HG02981 (cell line): ENCODE results near the gene TLK2.
"Not testable (repeated sequence)": the region's sequence is repeated elsewhere in the genome, so short reads cannot be mapped to it uniquely, and the experiment has no call there.

ENCODE experiments used
- ATAC-seq: cut with Tn5 transposase; IDR thresholded peaks from one replicate; pipeline ENCODE4 v1.9.1; 2021; ENCODE audit warnings: mild to moderate bottlenecking, moderate library complexity; ENCODE audit not compliant: unreplicated experiment

TLK2 gene

DNA sequence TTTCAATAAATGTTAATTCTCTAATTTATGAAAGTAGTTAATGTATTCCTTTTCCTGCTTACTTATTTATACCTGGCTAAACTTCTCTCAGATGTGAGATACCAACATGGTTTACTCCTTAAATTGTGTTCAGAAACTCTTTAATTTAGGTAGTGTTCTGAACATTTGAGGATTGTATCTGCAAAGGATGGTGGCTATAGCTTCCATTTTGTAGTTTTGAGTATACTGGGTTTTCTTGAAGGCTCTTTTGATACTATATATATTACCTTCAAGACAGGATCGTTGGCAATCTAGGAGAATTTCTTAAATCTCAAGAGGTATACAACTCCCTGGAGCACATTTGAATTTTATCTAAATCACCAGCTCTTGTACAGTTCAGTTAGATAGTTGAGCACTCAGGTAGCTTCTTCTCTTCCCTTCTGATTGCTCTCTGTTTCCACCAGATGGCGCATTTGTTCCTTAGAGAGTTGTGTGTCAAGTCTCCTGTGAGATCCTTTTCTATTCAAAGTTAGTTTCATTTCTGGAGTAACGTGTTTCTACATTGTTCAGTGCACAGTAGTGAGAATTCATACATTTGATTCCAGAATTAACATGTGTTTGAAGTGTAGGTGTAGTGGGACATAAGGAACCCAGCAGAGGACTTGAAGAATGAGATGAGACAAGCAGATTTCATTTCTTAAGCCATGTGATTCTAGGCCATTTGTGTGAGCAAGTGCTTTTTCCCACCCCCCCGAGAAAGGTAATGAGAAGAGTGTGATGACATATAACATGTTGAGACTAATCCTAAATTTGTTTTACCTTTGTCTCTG lies 74.4 kb downstream of the TLK2 start:
- ATAC-seq = not testable (repeated sequence)

GRCh38 chr17:62557532-62557931 lies 78.9 kb downstream of the TLK2 start:
- not testable (repeated sequence) for ATAC-seq

- not testable (repeated sequence) for ATAC-seq
These were observed 80.3 kb downstream of the TLK2 start for GRCh38 chr17:62558941-62559340.

DNA sequence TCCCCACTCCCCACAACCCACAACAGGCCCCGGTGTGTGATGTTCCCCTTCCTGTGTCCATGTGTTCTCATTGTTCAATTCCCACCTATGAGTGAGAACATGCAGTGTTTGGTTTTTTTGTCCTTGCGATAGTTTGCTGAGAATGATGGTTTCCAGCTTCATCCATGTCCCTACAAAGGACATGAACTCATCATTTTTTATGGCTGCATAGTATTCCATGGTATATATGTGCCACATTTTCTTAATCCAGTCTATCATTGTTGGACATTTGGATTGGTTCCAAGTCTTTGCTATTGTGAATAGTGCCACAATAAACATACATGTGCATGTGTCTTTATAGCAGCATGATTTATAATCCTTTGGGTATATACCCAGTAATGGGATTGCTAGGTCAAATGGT lies 82.3 kb downstream of the TLK2 start:
- not testable (repeated sequence) for ATAC-seq

GRCh38 chr17:62562656-62563055 lies 84.0 kb downstream of the TLK2 start:
- no peak for ATAC-seq

DNA sequence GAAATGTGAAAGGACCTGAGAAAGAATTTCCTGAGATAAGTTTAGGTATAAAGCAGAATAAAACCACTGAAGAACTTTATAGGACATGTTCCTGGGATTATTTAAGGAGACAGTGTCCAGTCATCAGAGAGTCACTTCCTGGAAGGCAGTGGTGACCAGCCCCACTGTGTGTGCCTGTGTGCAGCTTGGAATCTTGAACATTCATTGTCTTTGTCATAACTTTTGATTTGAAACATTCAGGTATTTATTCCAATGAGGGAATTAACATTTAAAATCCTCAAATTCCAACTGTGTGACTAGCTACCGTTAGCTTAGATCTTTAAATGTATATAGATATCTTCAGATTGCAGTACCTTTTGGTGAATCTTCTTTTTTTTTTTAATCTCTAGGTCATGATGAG lies 87.2 kb downstream of the TLK2 start:
- no peak for ATAC-seq

- no peak for ATAC-seq
These were observed 88.5 kb downstream of the TLK2 start for GRCh38 chr17:62566996-62567578.

DNA sequence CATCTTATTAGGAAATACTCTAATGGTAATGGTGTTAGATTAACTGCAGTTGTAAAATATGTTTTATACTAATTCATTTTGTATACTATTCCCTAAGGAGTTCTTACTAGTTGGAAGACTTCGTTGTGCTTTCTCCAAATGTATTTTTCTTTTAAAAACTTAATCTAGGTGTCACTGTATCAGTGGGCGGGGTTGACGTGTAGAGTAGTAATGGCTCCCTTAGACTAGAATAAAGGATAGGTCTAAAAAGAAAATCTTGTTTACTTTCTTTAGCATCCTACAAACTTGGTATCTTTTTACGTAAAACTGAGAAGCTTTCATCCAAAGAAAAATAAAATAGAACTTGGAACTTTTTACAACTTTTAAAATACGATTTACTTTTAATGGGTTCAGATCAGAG lies 93.9 kb downstream of the TLK2 start:
- ATAC-seq = no peak

DNA sequence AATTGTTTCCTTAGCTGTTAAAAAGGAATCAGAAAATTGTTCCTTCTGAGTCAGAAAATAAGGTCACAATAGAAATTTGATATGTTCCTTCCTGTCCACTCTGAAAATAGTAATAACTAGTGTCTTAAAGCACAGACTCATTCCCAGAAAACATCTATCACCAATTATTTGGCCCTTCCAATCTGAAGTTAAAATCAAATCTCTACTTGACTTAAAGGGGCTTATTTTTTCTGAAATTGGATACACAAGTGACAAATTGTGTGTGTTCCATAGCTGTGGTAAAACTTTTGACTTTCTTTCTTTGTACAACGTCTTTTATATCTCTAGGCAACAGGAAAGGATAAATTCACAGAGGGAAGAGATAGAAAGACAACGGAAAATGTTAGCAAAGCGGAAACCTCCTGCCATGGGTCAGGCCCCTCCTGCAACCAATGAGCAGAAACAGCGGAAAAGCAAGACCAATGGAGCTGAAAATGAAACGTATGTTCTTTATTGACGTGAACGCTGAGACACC lies 94.3 kb downstream of the TLK2 start:
- no peak for ATAC-seq

DNA sequence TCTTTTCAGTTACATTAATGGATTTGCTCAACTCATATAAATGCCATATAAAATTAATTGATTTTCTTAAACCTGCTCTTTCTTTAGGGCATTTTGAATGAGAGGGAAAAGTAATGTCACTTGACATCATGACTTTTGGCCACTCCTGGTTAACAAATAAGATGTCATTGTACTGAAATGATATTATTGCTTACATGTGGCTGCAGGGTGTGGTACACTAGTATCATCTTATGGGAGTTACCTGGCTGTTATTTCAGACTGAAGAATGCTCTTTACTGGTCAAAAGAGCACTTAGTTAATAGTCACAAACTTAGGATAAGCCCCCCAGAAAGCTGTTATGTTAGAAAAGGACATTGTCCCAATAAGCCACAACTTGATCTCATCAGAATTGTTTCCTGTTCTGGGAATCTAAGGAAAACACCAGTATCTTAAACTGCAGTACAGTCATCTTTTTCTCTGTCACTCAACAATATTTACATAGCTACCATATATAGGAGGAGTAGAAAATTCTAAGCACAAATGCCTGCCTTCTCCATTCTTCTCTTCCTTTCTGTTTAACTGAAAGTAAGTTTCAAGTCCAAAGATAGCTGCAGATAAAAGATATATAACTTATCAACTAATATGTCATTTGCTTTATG lies 95.0 kb downstream of the TLK2 start:
- ATAC-seq = no peak

DNA sequence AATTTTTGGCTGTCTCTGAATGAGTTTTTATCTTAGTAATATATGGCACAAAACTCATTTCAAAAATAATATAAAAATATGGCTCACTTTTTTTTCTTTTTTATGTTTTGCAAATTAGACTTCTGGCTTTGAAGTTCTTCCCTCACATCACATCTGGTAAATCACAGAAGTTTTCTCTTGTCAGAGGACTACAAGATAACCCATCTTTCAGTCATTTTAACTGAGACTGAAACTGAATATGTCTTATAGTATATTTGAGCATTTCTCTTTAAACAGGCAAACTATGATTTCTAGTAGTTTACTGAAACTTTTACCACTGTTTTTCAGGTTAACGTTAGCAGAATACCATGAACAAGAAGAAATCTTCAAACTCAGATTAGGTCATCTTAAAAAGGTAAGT lies 97.8 kb downstream of the TLK2 start:
- no peak for ATAC-seq

- no peak for ATAC-seq
These were observed 100.3 kb downstream of the TLK2 start for GRCh38 chr17:62578757-62579487.

GRCh38 chr17:62580947-62581346 lies 102.3 kb downstream of the TLK2 start:
- ATAC-seq = no peak

DNA sequence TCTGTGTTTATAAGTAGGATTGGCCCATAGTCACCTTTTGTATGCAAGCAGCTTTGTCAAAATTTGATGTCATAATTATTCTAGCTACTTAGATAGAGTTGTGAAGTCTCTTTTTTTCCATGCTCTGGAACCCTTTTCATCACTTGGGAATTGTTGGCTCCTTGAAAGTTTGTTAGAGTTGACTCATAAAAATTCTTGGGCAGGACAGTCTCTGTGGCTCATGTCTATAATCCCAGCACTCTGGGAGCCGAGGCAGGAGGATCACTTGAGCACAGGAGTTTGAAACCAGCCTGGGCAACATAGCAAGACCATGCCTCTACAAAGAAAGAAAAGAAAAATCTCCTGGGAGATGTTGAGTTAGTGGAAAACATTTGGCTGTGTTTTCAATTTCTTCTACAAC lies 103.1 kb downstream of the TLK2 start:
- ATAC-seq = no peak

GRCh38 chr17:62587554-62587953 lies 108.9 kb downstream of the TLK2 start:
- no peak for ATAC-seq

DNA sequence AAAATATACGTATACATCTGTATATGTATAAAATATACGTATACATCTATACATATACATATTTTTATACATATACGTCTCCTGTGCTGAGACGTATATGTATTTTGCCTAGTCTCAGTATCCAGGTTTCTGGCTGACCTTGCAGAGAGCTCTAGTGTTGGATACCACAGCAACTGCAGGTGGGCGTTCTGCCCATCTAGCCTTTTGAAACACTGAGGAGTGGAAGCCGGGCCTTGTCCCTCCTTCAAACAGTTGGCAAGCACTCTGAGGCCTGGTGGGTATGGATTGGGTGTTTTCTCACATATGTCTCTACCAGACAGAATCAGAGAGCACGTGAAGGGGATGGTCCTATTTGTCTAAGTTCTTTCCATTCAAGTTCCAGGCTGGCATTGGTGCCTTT lies 109.5 kb downstream of the TLK2 start:
- no peak for ATAC-seq

- ATAC-seq = no peak
These were observed 112.7 kb downstream of the TLK2 start for GRCh38 chr17:62591333-62591732.

GRCh38 chr17:62591822-62592221 lies 113.2 kb downstream of the TLK2 start:
- not testable (repeated sequence) for ATAC-seq

DNA sequence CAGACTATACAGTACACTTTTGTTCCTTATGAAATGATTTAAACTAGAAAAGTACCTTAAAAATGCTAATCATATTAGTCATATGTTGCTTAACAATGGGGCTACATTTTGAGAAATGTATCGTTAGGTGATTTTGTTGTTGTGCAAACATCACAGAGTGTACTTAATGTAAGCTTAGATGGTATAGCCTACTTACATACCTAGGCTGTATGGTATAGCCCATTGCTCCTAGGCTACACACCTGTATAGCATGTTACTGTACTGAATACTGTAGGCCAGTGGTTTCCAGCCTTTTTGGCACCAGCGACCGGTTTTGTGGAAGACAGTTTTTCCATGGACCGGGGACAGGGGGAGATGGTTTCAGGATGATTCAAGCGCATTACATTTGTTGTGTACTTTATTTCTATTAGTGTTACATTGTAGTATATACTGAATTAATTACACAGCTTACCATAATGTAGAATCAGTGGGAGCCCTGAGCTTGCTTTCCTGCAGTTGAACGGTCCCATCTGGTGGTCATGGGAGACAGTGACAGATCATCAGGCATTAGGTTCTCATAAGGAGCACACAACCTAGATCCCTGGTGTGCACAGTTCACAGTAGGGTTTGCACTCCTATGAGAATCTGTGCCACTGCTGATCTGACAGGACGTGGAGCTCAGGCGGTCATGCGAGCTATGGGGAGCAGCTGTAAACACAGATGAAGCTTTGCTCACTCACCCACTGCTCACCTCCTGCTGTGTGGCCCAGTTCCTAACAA lies 113.9 kb downstream of the TLK2 start:
- ATAC-seq = no peak

DNA sequence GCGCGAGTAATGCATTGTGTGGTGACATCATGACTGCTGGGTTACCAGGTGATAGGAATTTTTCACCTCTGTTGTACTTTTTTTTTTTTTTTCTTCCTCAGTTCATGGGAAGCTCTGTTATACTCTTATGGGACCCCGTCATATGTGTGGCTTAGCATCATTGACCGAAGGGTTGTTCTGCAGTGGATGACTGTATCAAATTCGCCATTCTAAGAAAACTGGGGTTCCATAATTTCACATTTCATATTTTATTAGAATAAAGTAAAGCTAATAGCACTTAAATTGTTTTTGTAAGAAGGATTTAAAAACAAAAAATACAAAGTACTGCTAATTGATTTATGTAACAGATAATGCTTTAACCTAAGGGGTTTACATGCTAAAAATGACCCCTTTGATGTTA lies 116.9 kb downstream of the TLK2 start:
- no peak for ATAC-seq

DNA sequence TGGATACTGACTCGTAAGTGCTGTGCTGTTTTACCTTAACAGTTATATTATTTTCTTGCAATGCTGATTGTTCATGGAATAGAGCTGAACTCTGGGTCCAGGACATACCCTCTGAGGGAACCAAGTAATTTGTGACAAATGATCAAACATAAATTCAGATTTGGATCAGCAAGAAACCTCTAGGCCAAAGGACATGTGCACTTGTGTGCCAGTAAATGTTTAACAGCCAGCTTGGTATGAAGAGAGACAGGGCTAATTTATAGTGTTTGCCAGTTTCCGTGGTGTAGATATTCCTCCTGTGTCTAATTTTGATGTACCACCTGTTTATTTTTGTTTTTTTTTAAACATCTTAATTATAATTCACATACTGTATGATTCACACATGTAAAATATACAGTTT lies 118.0 kb downstream of the TLK2 start:
- no peak for ATAC-seq
